HEK293T (cell line): ENCODE measurements around the gene LRRN3.

Experiments used
- CTCF ChIA-PET: fragments of 350-600 bp; formaldehyde crosslinking; extraction: SDS; loops from one replicate; lab custom pipeline; 2021; ENCODE audit warnings: antibody characterized with exemption, inconsistent platforms; lab: Yijun Ruan, JAX
- POLR2A ChIA-PET: fragments of 350-600 bp; formaldehyde crosslinking; extraction: SDS; loops from one replicate; lab custom pipeline; 2020; ENCODE audit warnings: antibody characterized with exemption, inconsistent platforms; lab: Yijun Ruan, JAX
- DNase-seq: peaks from one replicate; pipeline ENCODE4 v3.0.0; 2012; ENCODE audit warnings: mixed read lengths; ENCODE audit errors: extremely low spot score
- ARNT ChIP-seq: fragments of 450-650 bp; IDR thresholded peaks from 2 replicates; pipeline ENCODE4 v1.6.1; 2017; ENCODE audit warnings: mild to moderate bottlenecking
- BHLHE40 ChIP-seq: fragments of 450-650 bp; IDR thresholded peaks from 2 replicates; pipeline ENCODE4 v1.6.1; 2016; ENCODE audit warnings: mild to moderate bottlenecking, moderate library complexity, borderline replicate concordance
- CTBP1 ChIP-seq: fragments of 450-650 bp; IDR thresholded peaks from 2 replicates; pipeline ENCODE4 v1.6.1; 2016; ENCODE audit warnings: borderline replicate concordance
- ELF4 ChIP-seq: fragments of 450-650 bp; IDR thresholded peaks from 2 replicates; pipeline ENCODE4 v1.6.1; 2017; ENCODE audit warnings: antibody characterized with exemption
- FOXA1 ChIP-seq: fragments of 450-650 bp; IDR thresholded peaks from 2 replicates; pipeline ENCODE4 v1.6.1; 2016; ENCODE audit warnings: mild to moderate bottlenecking
- FOXK2 ChIP-seq: fragments of 450-650 bp; IDR thresholded peaks from 2 replicates; pipeline ENCODE4 v1.6.1; 2016; ENCODE audit warnings: mild to moderate bottlenecking
- FOXM1 ChIP-seq: fragments of 450-650 bp; IDR thresholded peaks from 2 replicates; pipeline ENCODE4 v1.6.1; 2017; ENCODE audit warnings: mild to moderate bottlenecking, borderline replicate concordance
- HDGF ChIP-seq: fragments of 450-650 bp; IDR thresholded peaks from 2 replicates; pipeline ENCODE4 v1.6.1; 2017; ENCODE audit warnings: antibody characterized with exemption, borderline replicate concordance
- L3MBTL2 ChIP-seq: fragments of 450-650 bp; conservative IDR thresholded peaks from 2 replicates; pipeline ENCODE4 v1.6.1; 2016; ENCODE audit warnings: mild to moderate bottlenecking
- LEF1 ChIP-seq: fragments of 450-650 bp; IDR thresholded peaks from 2 replicates; pipeline ENCODE4 v1.6.1; 2017; ENCODE audit warnings: mild to moderate bottlenecking, borderline replicate concordance
- NFRKB ChIP-seq: fragments of 450-650 bp; IDR thresholded peaks from 2 replicates; pipeline ENCODE4 v1.6.1; 2016; ENCODE audit warnings: mild to moderate bottlenecking, moderate library complexity
- PKNOX1 ChIP-seq: fragments of 450-650 bp; IDR thresholded peaks from 2 replicates; pipeline ENCODE4 v1.6.1; 2016
- SP1 ChIP-seq: fragments of 450-650 bp; IDR thresholded peaks from 2 replicates; pipeline ENCODE4 v1.6.1; 2017
- SUZ12 ChIP-seq: fragments of 450-650 bp; IDR thresholded peaks from 2 replicates; pipeline ENCODE4 v1.6.1; 2016; ENCODE audit warnings: mild to moderate bottlenecking
- ZNF384 ChIP-seq: fragments of 450-650 bp; IDR thresholded peaks from 2 replicates; pipeline ENCODE4 v1.6.1; 2016

Gene LRRN3

GRCh38 chr7:111173990-111174389, 83.1 kb downstream of the LRRN3 start:
- ChIA-PET POLR2A (no interaction called here), CTCF (interaction anchor here (0.7 kb wide), 1 partner anchor 337 kb away, joined by 3 read pairs; no protein-coding TSS in a partner anchor)
- TF ChIP-seq HDGF (no peak), PKNOX1 (no peak), SUZ12 (no peak), SP1 (no peak), ELF4 (no peak), LEF1 (no peak), ZNF384 (no peak), FOXM1 (no peak), FOXK2 (no peak), NFRKB (no peak), FOXA1 (no peak), ARNT (no peak), BHLHE40 (no peak), CTBP1 (no peak), L3MBTL2 (no peak)
- no peak for DNase-seq

GRCh38 chr7:111174510-111174909, 83.6 kb downstream of the LRRN3 start:
- ChIA-PET POLR2A (no interaction called here), CTCF (interaction anchor here (0.7 kb wide), 1 partner anchor 337 kb away, joined by 3 read pairs; no protein-coding TSS in a partner anchor)
- TF ChIP-seq SUZ12: no peak
- TF ChIP-seq SP1: no peak
- no peak for DNase-seq
